Stimulated activated effector memory CD8-positive, alpha-beta T cell treated with anti-CD3 and anti-CD28 coated beads, Interleukin-12 subunit alpha, Interleukin-12 subunit beta, amount 100 ng/mL, for 72 hours (primary cell): Measurements from ENCODE around the gene BBS5.
A peak's percentile ranks its signal among the peaks of the same experiment; 100 is the strongest.
"Not testable (repeated sequence)": the region's sequence is repeated elsewhere in the genome, so short reads cannot be mapped to it uniquely, and the experiment has no call there.

Experiments
- ATAC-seq: fragments of 150-1000 bp; cut with Tn5 transposase; 2 replicates; pipeline ENCODE4 v1.10.0; 2021
- DNase-seq, 2 donors: peaks; one replicate each; pipeline ENCODE4 v3.0.0; 2021 to 2022; ENCODE audit warnings: low spot score in 2 of 2
- H3K27ac Mint-ChIP-seq: one replicate; pipeline ENCODE4 v1.8.0; 2022; ENCODE audit warnings: mild to moderate bottlenecking, mixed read lengths
- H3K36me3 Mint-ChIP-seq: one replicate; pipeline ENCODE4 v1.8.0; 2022; ENCODE audit warnings: mild to moderate bottlenecking, mixed read lengths
- H3K4me1 Mint-ChIP-seq: one replicate; pipeline ENCODE4 v1.8.0; 2022; ENCODE audit warnings: mixed read lengths
- H3K4me3 Mint-ChIP-seq: one replicate; pipeline ENCODE4 v1.8.0; 2022; ENCODE audit warnings: mild to moderate bottlenecking, mixed read lengths
- H3K9me3 Mint-ChIP-seq: one replicate; pipeline ENCODE4 v1.8.0; 2022; ENCODE audit warnings: mixed read lengths

The BBS5 gene

DNA sequence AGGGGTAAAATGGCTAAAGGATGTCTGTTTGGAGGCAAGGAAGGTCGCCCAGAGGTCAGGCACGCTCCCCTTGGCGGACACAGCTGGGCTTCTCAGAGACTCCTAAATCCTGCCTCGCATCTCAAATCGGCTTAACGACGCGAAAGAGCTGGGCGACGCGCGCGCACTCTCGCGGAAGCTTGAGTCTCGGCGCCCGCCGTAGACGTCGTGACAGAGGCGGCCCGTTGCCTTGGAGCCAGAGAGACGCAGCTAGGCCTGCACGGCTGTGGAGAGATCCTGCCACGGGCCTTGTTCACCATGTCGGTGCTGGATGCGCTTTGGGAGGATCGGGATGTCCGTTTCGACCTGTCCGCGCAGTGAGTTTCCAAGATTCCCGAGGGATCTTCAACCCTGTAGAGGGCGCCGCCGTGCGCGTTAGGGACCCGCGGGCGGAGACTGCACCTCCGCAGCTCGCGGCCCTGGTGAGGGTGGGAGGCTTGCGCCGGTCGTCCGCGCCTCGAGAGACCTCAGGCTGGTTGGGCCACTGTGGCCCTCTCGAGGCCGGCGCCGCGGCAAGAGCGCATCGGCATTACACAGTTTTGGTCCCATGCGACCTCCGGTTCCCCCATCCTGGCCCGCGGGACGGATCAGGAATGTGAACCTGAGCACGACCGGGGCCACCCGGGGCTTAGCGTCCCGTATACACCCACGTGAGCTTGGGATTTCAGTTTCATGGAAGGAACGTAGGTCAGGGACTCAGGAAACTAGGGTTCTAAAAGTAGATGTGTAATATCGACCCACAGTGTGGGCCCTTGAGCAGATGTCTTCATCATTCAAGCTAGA lies at the start of gene BBS5:
BBS5 (plus strand) TSS at position 238 of the 822 bp plus-strand sequence; CDS start at position 298, 60 bp downstream.
- ATAC-seq = peak; percentile 98
- H3K27ac Mint-ChIP-seq = peak within 1 kb of the TSS; percentile 81
- H3K36me3 Mint-ChIP-seq = no peaks in the 10 kb centered on the region
- peak; percentile 70 to 85 for DNase-seq
- H3K4me3 Mint-ChIP-seq = peak within 1 kb of the TSS; percentile 81
- H3K4me1 Mint-ChIP-seq = peaks cover 12% of the 10 kb centered on the region
- H3K9me3 Mint-ChIP-seq = no peaks in the 10 kb centered on the region

DNA sequence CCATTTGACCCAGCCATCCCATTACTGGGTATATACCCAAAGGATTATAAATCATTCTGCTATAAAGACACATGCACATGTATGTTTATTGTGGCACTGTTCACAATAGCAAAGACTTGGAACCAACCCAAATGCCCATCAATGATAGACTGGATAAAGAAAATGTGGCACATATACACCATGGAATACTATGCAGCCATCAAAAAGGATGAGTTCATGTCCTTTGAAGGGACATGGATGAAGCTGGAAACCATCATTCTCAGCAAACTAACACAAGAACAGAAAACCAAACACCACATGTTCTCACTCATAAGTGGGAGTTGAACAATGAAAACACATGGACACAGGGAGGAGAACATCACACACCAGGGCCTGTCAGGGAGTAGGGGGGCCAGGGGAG lies 47.5 kb upstream of the BBS5 start:
- ATAC-seq, H3K36me3 Mint-ChIP-seq, H3K27ac Mint-ChIP-seq: not testable (repeated sequence)

DNA sequence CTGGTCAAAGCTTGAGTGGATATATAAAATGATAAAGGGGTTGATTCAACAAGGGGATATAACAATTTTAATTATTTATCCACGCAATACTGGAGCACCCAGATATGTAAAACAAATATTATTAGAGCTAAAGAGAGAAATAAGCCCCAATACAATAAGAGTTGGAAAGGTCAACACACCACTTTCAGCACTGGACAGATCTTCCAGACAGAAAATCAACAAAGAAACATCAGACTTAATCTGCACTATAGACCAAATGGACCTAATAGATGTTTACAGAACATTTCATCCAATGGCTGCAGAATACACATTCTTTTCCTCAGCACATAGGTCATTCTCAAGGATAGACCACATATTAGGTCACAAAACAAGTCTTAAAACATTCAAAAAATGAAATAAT lies 45.1 kb upstream of the BBS5 start:
- H3K9me3 Mint-ChIP-seq, H3K4me1 Mint-ChIP-seq: not testable (repeated sequence)

More for the DNA sequence above, 47.5 kb upstream of the BBS5 start:
- not testable (repeated sequence) for DNase-seq, H3K4me3 Mint-ChIP-seq, H3K4me1 Mint-ChIP-seq, H3K9me3 Mint-ChIP-seq

DNA sequence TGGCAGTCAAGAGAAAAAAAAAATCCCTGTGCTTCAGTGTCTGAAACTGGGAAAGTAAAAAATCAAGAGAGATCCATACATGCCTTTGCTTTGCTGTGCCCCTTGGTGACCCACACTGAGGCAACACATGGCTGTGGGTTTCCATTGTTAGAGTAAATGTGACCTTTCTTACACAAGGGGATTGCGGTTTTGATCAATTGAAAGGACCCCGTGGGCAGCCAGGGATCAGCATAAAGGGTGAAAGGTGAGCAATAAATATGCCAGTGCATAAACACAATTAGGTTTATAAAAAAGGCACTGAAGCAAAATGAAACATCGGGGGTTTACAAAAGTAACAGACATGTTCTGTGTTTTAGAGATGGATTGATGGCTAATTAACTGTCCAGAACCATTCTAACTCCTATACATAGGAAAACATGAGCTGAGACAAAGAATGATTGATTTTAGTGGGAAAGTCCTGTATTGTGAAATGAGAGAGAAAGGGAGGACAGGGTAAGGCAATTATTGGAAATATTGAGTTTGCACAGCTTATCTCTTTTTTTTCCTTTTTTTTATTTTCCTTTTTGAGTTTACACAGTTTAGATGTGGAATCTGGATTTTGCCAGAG lies 40.7 kb upstream of the BBS5 start:
- DNase-seq (no peak), ATAC-seq (no peak)
- Mint-ChIP-seq H3K4me1 (no peaks in the 10 kb centered on the region), H3K9me3 (no peaks in the 10 kb centered on the region), H3K27ac (no peak overlapping the region), H3K4me3 (no peak overlapping the region), H3K36me3 (no peaks in the 10 kb centered on the region)

More for the DNA sequence above, 45.1 kb upstream of the BBS5 start:
- not testable (repeated sequence) for ATAC-seq, H3K36me3 Mint-ChIP-seq, H3K27ac Mint-ChIP-seq, H3K4me3 Mint-ChIP-seq, DNase-seq

DNA sequence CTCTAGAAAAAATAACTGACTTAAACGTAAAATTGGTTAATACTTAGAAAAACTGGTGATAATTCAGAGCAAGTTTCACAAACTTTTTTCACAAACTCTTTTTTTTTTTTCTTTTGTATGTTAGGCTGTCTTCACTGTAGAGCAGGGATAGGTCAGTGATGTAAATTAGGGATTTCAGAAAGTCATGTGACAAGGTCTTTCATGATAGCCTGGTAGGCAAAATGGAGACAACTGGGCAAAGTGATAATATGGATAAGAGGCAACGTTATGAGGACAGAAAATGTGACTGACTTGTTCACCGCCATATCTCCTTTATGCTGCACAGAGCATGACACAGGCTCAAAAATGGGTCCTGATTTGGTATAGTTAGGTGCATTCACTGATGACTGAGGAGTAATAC lies 39.4 kb upstream of the BBS5 start:
- Mint-ChIP-seq H3K4me1 (no peaks in the 10 kb centered on the region), H3K4me3 (no peak overlapping the region), H3K27ac (no peak overlapping the region), H3K36me3 (no peaks in the 10 kb centered on the region), H3K9me3 (no peaks in the 10 kb centered on the region)
- ATAC-seq (no peak), DNase-seq (no peak)

DNA sequence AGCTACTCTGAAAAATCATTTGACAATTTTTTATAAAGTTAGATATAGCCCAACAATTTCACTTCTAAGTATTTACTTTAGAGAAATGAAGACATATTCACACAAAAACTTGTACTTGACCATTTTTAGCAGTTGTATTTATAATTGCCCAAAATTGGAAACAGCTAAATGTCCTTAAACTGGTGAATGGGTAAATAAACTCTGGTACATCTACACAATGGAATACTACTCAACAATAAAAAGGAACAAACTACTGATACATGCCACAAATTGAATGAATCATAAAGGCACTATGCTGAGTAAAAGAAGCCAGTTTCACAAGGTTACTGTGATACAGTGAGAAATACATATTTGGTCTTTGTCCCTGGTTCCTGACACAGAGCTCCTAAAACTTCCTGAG lies 32.8 kb upstream of the BBS5 start:
- no peak for DNase-seq
- ATAC-seq = no peak
- no peak overlapping the region for H3K27ac Mint-ChIP-seq
- H3K4me3 Mint-ChIP-seq = no peak overlapping the region
- no peaks in the 10 kb centered on the region for H3K4me1 Mint-ChIP-seq
- no peaks in the 10 kb centered on the region for H3K36me3 Mint-ChIP-seq
- no peaks in the 10 kb centered on the region for H3K9me3 Mint-ChIP-seq

DNA sequence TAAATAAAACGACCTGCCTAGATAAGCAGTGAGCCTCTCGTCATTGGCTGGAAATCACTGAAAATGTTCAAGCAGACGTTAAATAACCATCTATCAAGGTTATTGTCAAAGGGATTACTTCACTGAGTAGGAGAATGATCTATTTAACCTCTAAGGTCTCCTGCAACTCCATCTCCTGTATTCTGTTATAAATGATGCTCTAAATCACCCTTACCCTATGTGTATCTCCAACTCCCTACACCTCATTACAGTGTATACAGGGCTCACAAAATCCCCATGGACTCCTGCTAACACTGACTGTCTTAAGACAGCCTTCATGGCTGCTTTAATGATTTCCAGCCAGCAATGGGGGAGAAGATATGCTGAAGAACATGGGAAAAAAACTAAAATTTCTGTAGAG lies 31.0 kb upstream of the BBS5 start:
- no peaks in the 10 kb centered on the region for H3K9me3 Mint-ChIP-seq
- no peak overlapping the region for H3K27ac Mint-ChIP-seq
- no peak for ATAC-seq
- H3K36me3 Mint-ChIP-seq = no peaks in the 10 kb centered on the region
- DNase-seq = no peak
- H3K4me1 Mint-ChIP-seq = no peaks in the 10 kb centered on the region
- H3K4me3 Mint-ChIP-seq = no peak overlapping the region

DNA sequence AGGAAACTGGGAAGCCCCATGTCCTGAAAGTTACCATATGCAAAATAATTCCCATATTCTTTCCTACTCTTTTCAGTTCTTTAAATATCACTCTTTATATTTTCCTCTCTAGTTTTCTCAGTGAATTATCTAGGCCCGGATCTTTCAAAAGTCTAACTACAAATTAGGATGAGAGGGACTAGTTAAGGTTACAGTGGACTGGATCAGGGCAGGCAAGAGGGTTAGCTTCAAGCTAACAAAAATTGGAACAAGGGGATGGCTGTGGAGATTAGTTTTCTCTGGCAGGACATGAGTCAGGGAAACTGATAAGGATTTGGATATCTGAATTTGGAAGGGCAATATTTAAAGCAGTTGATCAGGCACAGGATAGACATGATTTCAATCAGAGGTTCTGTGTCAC lies 30.4 kb upstream of the BBS5 start:
- no peaks in the 10 kb centered on the region for H3K4me1 Mint-ChIP-seq
- DNase-seq = no peak

DNA sequence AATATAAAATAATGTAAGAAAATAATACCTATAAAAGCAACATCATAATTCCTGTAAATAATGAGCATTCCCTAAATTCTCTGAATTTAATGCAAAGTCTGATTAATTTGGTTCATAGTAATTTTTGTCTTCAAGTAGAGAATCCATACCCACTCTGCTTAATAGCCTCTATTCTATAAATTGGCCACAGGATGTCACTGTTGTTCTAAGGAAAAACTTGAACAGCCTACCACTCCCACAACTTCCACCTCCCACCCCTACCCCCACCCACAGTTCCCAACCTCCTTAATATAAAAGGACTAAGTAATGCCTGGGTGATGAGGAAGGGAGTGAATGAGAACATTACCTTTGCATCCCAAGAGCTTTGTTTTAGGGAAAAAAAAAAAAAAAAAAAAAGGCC lies 27.2 kb upstream of the BBS5 start:
- ATAC-seq = no peak
- no peak overlapping the region for H3K4me3 Mint-ChIP-seq
- no peak for DNase-seq
- no peak overlapping the region for H3K27ac Mint-ChIP-seq
- H3K4me1 Mint-ChIP-seq = no peaks in the 10 kb centered on the region
- no peaks in the 10 kb centered on the region for H3K36me3 Mint-ChIP-seq
- no peaks in the 10 kb centered on the region for H3K9me3 Mint-ChIP-seq

More for the DNA sequence above, 30.4 kb upstream of the BBS5 start:
- no peaks in the 10 kb centered on the region for H3K36me3 Mint-ChIP-seq
- H3K27ac Mint-ChIP-seq = no peak overlapping the region
- no peak for ATAC-seq
- H3K4me3 Mint-ChIP-seq = no peak overlapping the region
- no peaks in the 10 kb centered on the region for H3K9me3 Mint-ChIP-seq

DNA sequence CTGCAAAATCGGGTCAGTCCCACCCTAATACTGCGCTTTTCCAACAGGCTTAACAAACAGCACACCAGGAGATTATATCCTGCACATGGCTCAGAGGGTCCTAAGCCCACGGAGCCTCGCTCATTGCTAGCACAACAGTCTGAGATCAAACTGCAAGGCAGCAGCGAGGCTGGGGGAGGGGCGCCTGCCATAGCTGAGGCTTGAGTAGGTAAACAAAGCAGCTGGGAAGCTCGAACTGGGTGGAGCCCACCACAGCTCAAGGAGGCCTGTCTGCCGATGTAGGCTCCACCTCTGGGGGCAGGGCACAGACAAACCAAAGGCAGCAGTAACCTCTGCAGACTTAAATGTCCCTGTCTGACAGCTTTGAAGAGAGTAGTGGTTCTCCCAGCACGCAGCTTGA lies 26.2 kb upstream of the BBS5 start:
- not testable (repeated sequence) for H3K9me3 Mint-ChIP-seq, H3K4me3 Mint-ChIP-seq, DNase-seq, ATAC-seq, H3K27ac Mint-ChIP-seq, H3K36me3 Mint-ChIP-seq, H3K4me1 Mint-ChIP-seq

DNA sequence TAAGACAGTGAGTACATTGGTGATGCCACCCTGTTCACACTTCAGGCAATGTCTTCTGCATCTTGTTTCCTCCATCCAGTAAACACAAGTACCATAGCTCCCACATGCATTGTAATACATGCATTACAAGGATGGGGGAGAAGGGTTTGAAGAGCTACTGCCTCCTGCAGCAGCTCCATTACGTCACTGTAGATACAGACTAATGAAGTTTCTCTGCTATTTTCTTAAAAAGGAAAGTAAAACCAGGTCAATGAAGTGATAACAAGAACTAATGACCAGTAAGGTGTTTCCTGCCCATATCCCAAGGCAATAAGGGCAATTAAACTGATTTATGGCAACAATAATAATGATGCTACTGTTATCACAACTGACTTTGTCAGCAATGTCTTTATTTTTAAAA lies 18.2 kb upstream of the BBS5 start:
- H3K4me3 Mint-ChIP-seq = no peak overlapping the region
- DNase-seq (no peak), ATAC-seq (no peak)
- H3K9me3 Mint-ChIP-seq = no peaks in the 10 kb centered on the region
- H3K36me3 Mint-ChIP-seq = peaks cover 7% of the 10 kb centered on the region
- peaks cover 6% of the 10 kb centered on the region for H3K4me1 Mint-ChIP-seq
- H3K27ac Mint-ChIP-seq = no peak overlapping the region

DNA sequence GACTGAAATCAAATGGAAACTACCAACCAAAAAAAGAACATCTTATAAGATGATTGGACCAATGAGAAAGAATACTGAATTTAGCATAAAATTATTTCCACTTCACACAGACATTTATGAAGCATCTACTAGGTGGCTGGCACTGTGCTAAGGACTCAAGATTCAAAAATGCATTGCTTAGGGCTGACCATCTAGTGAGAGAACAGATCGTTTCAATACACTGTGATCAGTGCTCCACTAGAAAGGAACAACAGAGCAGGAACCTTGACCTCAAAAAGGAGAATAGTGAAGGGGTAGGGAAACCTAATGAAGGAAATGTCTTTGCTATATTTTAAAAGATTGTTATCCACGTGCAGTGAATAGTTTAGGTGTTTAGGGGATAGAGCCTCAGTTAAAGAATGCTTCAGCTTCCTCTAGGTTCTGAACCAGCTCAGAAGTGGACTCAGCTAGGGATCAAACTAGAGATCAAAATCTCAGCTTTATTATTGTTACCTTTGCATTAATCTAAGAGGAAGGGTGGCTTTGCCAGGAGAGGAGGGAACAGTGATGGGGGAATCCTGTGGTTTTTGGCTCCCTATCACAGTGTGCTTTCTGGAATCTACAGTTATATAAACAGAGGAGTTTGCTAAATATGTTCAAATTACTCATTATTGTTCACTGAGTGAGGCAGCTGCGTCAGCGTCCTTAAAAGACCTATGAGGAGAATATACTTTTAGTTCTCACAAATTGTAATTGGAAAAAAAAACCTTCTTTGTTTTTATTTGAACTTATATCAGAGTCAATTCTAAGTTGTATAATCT lies 16.2 kb upstream of the BBS5 start:
- Mint-ChIP-seq H3K36me3 (peaks cover 7% of the 10 kb centered on the region), H3K27ac (no peak overlapping the region), H3K9me3 (no peaks in the 10 kb centered on the region), H3K4me3 (no peak overlapping the region), H3K4me1 (peaks cover 6% of the 10 kb centered on the region)
- ATAC-seq (peak; percentile 34), DNase-seq (no peak)

DNA sequence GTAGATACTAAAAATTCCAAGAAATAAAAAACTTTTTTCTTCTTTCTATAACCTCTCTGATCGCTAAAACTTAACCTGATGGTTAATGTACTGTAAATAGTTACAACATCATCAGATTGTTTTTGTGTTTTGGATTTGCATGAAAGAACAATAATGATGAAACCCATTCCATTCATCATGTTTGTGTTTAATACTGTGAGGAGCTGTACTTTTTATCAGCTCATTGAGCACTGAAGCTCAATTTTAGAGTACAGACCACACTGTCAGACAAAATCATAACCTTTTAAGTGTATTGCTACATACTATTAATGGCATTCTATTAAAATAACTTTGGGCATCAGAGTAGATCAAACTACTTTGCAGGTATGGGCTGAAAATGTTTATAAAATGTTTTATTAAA lies 14.8 kb upstream of the BBS5 start:
- peaks cover 7% of the 10 kb centered on the region for H3K36me3 Mint-ChIP-seq
- peak; percentile 32 for ATAC-seq
- H3K9me3 Mint-ChIP-seq = no peaks in the 10 kb centered on the region
- peaks cover 6% of the 10 kb centered on the region for H3K4me1 Mint-ChIP-seq
- no peak overlapping the region for H3K27ac Mint-ChIP-seq
- DNase-seq = no peak
- H3K4me3 Mint-ChIP-seq = no peak overlapping the region

DNA sequence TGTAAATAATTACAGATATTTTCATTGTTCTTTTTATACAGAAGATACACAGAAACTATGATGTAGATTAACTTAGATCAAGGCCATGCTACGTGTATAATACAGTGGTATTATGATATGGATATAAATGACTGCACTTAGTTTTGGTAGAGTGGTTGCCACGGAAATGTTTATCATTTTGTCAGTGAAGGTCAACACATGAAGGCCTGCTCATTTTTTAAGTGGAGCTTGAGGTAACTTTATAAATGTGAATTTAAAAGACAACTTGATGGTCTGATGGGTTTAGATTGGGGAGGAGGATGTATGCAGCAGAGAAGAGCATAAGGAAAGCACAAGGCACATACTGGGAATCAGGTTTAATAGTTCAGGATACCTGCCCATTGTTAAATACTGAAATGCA lies 14.4 kb upstream of the BBS5 start:
- DNase-seq = no peak
- Mint-ChIP-seq H3K27ac (no peak overlapping the region), H3K36me3 (peaks cover 7% of the 10 kb centered on the region), H3K4me1 (peaks cover 6% of the 10 kb centered on the region), H3K9me3 (no peaks in the 10 kb centered on the region), H3K4me3 (no peak overlapping the region)
- peak; percentile 80 for ATAC-seq

DNA sequence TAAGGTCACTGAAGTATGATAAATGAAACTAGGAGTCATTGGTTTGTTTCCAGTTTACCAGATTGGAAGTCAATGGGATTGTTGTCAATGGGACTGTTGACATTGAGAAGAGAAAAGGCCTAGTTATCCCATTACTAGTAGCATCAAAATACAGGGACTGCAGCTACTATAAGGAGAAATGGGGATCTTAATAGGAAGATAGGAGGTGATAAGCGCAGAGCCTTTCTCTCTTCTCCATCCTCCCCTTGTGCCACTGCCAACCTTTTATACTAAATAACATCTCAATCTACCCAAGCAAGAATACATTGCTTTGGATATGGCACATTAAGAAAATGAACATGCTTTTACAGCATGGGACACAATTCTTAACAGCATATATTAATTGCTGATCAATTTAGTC lies 10.5 kb upstream of the BBS5 start:
- no peak overlapping the region for H3K4me3 Mint-ChIP-seq
- H3K9me3 Mint-ChIP-seq = no peaks in the 10 kb centered on the region
- ATAC-seq (peak; percentile 46), DNase-seq (no peak)
- H3K4me1 Mint-ChIP-seq = peaks cover 6% of the 10 kb centered on the region
- H3K36me3 Mint-ChIP-seq = peaks cover 7% of the 10 kb centered on the region
- H3K27ac Mint-ChIP-seq = no peak overlapping the region
